ENCODE measurements around the gene SH3BP4. TPM values are rescaled to one million over a fixed set of nuclear protein-coding genes. Genes with fewer than 3 reads are reported as not detected.

Gene SH3BP4
- total and polyA plus RNA-seq, 2 of the 13 experiments (the other 11 are each of a cell fraction or from before 2014, with no cell fraction given), result 34.6 to 99.1 TPM

- TF ChIP-seq NFAT5 (CRISPR knock-in tag; IDR thresholded peaks at IDR 0.05) (no peak), ZNF558 (CRISPR knock-in tag; IDR thresholded peaks at IDR 0.05; ENCODE audit: borderline replicate concordance) (no peak), GABPB1 (CRISPR knock-in tag; IDR thresholded peaks at IDR 0.05) (no peak), SOX13 (IDR thresholded peaks at IDR 0.05) (no peak), SOX13 (CRISPR knock-in tag; conservative IDR thresholded peaks at IDR 0.05 in 1 of 2, IDR thresholded peaks at IDR 0.05 in 1 of 2) (peak in 1 of 2 experiments; percentile 65; a peak in 2 of 4 replicates), KDM1A (CRISPR knock-in tag; IDR thresholded peaks at IDR 0.05) (0 out of 2 replicates have a peak, but pooled peaks have one; percentile 8), FOXO1 (CRISPR knock-in tag; IDR thresholded peaks at IDR 0.05) (0 out of 2 replicates have a peak, but pooled peaks have one; percentile 26), SOX6 (IDR thresholded peaks at IDR 0.05) (no peak), SOX6 (CRISPR knock-in tag; IDR thresholded peaks at IDR 0.05) (peak; percentile 78), ZNF672 (CRISPR knock-in tag; IDR thresholded peaks at IDR 0.05) (no peak)
- TF ChIP-seq, protein P1, sequence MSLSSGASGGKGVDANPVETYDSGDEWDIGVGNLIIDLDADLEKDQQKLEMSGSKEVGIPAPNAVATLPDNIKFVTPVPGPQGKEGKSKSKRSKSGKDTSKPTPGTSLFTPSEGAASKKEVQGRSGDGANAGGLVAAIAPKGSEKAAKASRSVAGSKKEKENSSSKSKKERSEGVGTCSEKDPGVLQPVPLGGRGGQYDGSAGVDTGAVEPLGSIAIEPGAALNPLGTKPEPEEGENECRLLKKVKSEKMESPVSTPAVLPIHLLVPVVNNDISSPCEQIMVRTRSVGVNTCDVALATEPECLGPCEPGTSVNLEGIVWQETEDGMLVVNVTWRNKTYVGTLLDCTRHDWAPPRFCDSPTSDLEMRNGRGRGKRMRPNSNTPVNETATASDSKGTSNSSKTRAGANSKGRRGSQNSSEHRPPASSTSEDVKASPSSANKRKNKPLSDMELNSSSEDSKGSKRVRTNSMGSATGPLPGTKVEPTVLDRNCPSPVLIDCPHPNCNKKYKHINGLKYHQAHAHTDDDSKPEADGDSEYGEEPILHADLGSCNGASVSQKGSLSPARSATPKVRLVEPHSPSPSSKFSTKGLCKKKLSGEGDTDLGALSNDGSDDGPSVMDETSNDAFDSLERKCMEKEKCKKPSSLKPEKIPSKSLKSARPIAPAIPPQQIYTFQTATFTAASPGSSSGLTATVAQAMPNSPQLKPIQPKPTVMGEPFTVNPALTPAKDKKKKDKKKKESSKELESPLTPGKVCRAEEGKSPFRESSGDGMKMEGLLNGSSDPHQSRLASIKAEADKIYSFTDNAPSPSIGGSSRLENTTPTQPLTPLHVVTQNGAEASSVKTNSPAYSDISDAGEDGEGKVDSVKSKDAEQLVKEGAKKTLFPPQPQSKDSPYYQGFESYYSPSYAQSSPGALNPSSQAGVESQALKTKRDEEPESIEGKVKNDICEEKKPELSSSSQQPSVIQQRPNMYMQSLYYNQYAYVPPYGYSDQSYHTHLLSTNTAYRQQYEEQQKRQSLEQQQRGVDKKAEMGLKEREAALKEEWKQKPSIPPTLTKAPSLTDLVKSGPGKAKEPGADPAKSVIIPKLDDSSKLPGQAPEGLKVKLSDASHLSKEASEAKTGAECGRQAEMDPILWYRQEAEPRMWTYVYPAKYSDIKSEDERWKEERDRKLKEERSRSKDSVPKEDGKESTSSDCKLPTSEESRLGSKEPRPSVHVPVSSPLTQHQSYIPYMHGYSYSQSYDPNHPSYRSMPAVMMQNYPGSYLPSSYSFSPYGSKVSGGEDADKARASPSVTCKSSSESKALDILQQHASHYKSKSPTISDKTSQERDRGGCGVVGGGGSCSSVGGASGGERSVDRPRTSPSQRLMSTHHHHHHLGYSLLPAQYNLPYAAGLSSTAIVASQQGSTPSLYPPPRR (CRISPR knock-in tag; IDR thresholded peaks at IDR 0.05; ENCODE audit: borderline replicate concordance), result peak; percentile 45; the same call in 1 of the 2 replicates
- TF ChIP-seq, protein P2, sequence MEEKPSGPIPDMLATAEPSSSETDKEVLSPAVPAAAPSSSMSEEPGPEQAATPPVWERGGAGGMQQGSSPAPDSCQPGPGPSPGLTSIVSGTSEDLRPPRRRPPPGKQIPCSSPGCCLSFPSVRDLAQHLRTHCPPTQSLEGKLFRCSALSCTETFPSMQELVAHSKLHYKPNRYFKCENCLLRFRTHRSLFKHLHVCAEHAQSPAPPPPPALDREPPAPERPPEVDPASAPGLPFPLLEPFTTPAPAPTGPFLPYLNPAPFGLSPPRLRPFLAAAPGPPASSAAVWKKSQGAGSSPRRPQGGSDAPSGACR (CRISPR knock-in tag; IDR thresholded peaks at IDR 0.05), result peak; percentile 52; the same call in 1 of the 2 replicates
- TF ChIP-seq, protein P3, sequence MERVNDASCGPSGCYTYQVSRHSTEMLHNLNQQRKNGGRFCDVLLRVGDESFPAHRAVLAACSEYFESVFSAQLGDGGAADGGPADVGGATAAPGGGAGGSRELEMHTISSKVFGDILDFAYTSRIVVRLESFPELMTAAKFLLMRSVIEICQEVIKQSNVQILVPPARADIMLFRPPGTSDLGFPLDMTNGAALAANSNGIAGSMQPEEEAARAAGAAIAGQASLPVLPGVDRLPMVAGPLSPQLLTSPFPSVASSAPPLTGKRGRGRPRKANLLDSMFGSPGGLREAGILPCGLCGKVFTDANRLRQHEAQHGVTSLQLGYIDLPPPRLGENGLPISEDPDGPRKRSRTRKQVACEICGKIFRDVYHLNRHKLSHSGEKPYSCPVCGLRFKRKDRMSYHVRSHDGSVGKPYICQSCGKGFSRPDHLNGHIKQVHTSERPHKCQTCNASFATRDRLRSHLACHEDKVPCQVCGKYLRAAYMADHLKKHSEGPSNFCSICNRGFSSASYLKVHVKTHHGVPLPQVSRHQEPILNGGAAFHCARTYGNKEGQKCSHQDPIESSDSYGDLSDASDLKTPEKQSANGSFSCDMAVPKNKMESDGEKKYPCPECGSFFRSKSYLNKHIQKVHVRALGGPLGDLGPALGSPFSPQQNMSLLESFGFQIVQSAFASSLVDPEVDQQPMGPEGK (CRISPR knock-in tag; IDR thresholded peaks at IDR 0.05), result 0 out of 2 replicates have a peak, but pooled peaks have one; percentile 45
Observed at GRCh38 chr2:234976479-234977227, 24.8 kb downstream of the SH3BP4 start (continued).

All from HepG2 (cell line).